Peyer's patch (tissue), 4 donors: ENCODE data around the gene KAZN. TPM values are rescaled to one million over a fixed set of nuclear protein-coding genes. Genes with fewer than 3 reads are reported as not detected.

Experiments
- DNase-seq, 3 donors: peaks; one replicate each; pipeline ENCODE4 v3.0.0-alpha.2; 2017 to 2019
- H3K27ac ChIP-seq, 4 donors: fragments of 200-600 bp; sonication (generic); one replicate each; pipeline ENCODE4 v1.5.1; 2016 to 2019
- H3K27me3 ChIP-seq, 2 donors: fragments of 200-600 bp; sonication (generic); one replicate each; pipeline ENCODE4 v1.5.1; 2019
- H3K36me3 ChIP-seq, 3 donors: fragments of 200-600 bp; sonication (generic); one replicate each; pipeline ENCODE4 v1.5.1; 2016 to 2019
- H3K4me1 ChIP-seq, 4 donors: fragments of 200-600 bp; sonication (generic); one replicate each; pipeline ENCODE4 v1.5.1; 2016 to 2019
- H3K4me3 ChIP-seq, 4 donors: fragments of 200-600 bp; sonication (generic); 1 replicate in 3 of 4; 2 replicates in 1 of 4; pipeline ENCODE4 v1.5.1; 2016 to 2019; ENCODE audit warnings: mild to moderate bottlenecking in 1 of 4
- H3K9me3 ChIP-seq, 4 donors: fragments of 200-600 bp; sonication (generic); one replicate each; pipeline ENCODE4 v1.5.1; 2016 to 2019; ENCODE audit warnings: mild to moderate bottlenecking in 1 of 4
- POLR2A ChIP-seq, 2 donors: fragments of 450-650 bp; IDR thresholded peaks; one replicate each; pipeline ENCODE4 v1.5.1; 2017; ENCODE audit warnings: antibody characterized with exemption in 2 of 2, mild to moderate bottlenecking in 2 of 2, moderate library complexity in 2 of 2
- total RNA-seq, 4 donors: library from RNA; depleted of rRNA; stranded (reverse); fragments of >200 nt; gene quantifications; one replicate each; pipeline ENCODE4 v1.1.0, GENCODE V29; 2016
- TF ChIP-seq, protein P1 (sequence below), 6 experiments: fragments of 450-650 bp in 4 of 6; fragments of 200-600 bp in 2 of 6; sonication (generic) in 1 of 6; IDR thresholded peaks; one replicate each; pipeline ENCODE4 v1.5.1; 2017 to 2019; ENCODE audit warnings: antibody characterized with exemption in 6 of 6, mild to moderate bottlenecking in 3 of 6, moderate library complexity in 1 of 6

Gene KAZN
- total RNA-seq, 4 donors from 2014 or later = 14.9 to 25.5 (median 21.7) TPM

DNA sequence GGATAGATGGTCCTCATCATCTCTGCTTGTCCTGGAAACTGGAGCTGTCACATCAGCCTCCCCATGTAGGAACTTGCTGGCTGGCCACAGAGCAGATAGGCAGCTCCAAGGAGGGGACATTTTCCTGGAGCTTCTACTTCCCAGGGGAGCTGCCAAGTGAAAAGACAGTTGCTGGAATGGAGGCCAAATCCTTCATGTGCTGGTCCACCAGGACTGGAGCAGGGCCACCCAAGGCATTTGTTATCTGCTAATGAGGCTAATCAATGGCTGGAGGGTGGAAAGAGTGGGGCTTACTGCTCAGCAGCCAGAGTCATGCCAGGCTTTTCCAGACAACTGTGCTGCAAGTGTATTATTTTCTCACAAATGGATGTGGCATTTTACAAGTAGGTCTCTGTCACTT lies 22.5 kb downstream of the KAZN start:
- H3K4me1 ChIP-seq = no peaks in the 10 kb centered on the region
- H3K36me3 ChIP-seq = no peaks in the 10 kb centered on the region
- TF ChIP-seq POLR2A (IDR thresholded peaks at IDR 0.05) = no peak
- TF ChIP-seq, protein P1, sequence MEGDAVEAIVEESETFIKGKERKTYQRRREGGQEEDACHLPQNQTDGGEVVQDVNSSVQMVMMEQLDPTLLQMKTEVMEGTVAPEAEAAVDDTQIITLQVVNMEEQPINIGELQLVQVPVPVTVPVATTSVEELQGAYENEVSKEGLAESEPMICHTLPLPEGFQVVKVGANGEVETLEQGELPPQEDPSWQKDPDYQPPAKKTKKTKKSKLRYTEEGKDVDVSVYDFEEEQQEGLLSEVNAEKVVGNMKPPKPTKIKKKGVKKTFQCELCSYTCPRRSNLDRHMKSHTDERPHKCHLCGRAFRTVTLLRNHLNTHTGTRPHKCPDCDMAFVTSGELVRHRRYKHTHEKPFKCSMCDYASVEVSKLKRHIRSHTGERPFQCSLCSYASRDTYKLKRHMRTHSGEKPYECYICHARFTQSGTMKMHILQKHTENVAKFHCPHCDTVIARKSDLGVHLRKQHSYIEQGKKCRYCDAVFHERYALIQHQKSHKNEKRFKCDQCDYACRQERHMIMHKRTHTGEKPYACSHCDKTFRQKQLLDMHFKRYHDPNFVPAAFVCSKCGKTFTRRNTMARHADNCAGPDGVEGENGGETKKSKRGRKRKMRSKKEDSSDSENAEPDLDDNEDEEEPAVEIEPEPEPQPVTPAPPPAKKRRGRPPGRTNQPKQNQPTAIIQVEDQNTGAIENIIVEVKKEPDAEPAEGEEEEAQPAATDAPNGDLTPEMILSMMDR (IDR thresholded peaks at IDR 0.05) = no peak
- H3K27me3 ChIP-seq = no peaks in the 10 kb centered on the region
- no peaks in the 10 kb centered on the region for H3K9me3 ChIP-seq
- no peak overlapping the region for H3K27ac ChIP-seq
- DNase-seq = no peak
- no peak overlapping the region for H3K4me3 ChIP-seq

DNA sequence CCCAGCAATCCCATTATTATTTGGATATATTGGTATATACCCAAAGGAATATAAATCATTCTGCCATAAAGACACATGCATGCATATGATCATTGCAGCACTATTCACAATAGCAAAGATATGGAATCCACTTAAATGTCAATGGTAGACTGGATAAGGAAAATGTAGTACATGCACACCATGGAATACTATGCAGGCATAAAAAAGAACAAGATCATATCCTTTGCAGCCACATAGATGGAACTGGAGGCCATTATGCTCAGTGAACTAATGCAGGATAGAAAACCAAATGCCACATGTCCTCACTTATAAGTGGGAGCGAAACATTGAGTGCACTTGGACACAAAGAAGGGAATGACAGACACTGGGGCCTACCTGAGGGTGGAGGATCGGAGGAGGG lies 24.6 kb downstream of the KAZN start:
- Histone ChIP-seq H3K4me3 (no peak overlapping the region), H3K27me3 (no peaks in the 10 kb centered on the region), H3K27ac (no peak overlapping the region), H3K36me3 (no peaks in the 10 kb centered on the region), H3K4me1 (no peaks in the 10 kb centered on the region), H3K9me3 (no peaks in the 10 kb centered on the region)
- DNase-seq = no peak
- TF ChIP-seq, protein P1 (IDR thresholded peaks at IDR 0.05) = no peak
- no peak for TF ChIP-seq POLR2A (IDR thresholded peaks at IDR 0.05)

DNA sequence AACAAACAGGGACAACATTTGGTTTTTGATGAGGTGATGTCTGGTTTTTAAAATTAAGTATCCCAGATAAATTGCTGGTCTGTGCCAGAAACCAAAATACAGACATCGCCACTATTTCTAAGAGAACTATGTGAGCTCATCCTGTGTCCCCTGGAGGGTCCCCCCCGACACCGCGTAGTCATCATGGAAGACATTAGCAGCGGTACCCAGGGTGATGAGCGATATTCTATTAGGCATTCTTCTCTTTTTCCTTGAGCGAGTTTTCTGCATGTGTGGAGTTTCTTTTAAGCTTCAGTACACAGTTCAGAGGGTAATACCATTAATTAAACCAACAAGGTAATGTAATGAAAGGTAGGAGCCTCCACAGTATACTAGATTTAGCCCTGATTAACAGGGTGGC lies 26.5 kb downstream of the KAZN start:
- H3K9me3 ChIP-seq = no peaks in the 10 kb centered on the region
- H3K36me3 ChIP-seq = no peaks in the 10 kb centered on the region
- H3K4me3 ChIP-seq = no peak overlapping the region
- H3K27me3 ChIP-seq = no peaks in the 10 kb centered on the region
- H3K4me1 ChIP-seq = no peaks in the 10 kb centered on the region
- no peak overlapping the region for H3K27ac ChIP-seq
- TF ChIP-seq, protein P1 (IDR thresholded peaks at IDR 0.05) = no peak
- TF ChIP-seq POLR2A (IDR thresholded peaks at IDR 0.05) = no peak
- no peak for DNase-seq

DNA sequence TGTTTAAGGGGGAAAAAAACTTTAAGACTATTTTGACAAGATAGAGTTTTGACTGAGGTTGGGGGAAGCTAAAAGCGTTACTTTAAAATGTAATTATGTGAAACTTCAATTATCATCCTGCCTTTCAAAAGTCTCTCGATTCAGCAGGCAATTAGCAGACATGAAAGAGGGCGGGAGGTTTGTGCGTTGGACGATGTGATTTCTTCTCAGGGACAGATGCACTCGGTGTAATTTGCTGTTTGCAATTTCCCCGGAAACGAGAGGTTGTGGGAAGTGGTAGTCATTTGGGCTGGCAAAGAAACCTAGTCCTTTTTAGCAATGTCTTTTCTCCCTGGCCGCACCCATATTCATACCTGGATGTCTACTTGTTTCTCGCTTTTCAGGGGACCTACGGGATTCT lies 27.1 kb downstream of the KAZN start:
- Histone ChIP-seq H3K9me3 (no peaks in the 10 kb centered on the region), H3K27me3 (no peaks in the 10 kb centered on the region), H3K4me1 (no peaks in the 10 kb centered on the region), H3K4me3 (no peak overlapping the region), H3K27ac (no peak overlapping the region), H3K36me3 (no peaks in the 10 kb centered on the region)
- DNase-seq = no peak
- TF ChIP-seq, protein P1 (IDR thresholded peaks at IDR 0.05) = no peak
- no peak for TF ChIP-seq POLR2A (IDR thresholded peaks at IDR 0.05)

DNA sequence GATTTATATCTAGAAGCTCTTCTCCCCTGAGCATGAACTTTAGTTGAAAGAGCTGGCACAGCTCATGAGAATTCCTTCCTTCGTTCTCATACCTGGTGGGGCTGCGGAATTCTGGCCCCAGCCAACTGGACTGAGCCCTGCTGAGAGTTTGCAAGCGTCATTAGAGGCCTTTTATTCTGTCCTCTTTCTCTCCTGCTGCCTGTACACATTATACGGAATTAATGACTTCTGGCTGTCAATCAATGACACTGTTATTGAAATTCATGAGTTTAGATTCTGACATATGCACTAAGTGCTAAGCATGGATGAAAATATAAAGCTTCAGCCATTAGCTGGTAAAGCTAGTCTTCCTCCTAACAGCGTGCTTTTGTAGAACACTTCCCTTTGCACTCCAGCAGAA lies 27.5 kb downstream of the KAZN start:
- no peak overlapping the region for H3K27ac ChIP-seq
- H3K4me3 ChIP-seq = no peak overlapping the region
- no peaks in the 10 kb centered on the region for H3K4me1 ChIP-seq
- TF ChIP-seq POLR2A (IDR thresholded peaks at IDR 0.05) = no peak
- TF ChIP-seq, protein P1 (IDR thresholded peaks at IDR 0.05) = no peak
- no peak for DNase-seq
- no peaks in the 10 kb centered on the region for H3K27me3 ChIP-seq
- H3K36me3 ChIP-seq = no peaks in the 10 kb centered on the region
- no peaks in the 10 kb centered on the region for H3K9me3 ChIP-seq
